Type B pancreatic cell (in vitro differentiated cells): Measurements from ENCODE around the gene ZNF500. TPM values are rescaled to one million over a fixed set of nuclear protein-coding genes. Genes with fewer than 3 reads are reported as not detected.
"Not testable (repeated sequence)": the region's sequence is repeated elsewhere in the genome, so short reads cannot be mapped to it uniquely, and the experiment has no call there.

Experiments
- DNase-seq: peaks from one replicate; pipeline ENCODE4 v3.0.0; 2021; ENCODE audit warnings: mixed read lengths; ENCODE audit not compliant: unreplicated experiment; ENCODE audit errors: extremely low spot score
- H3K27ac Mint-ChIP-seq: 2 replicates; pipeline ENCODE4 v1.8.0; 2021; ENCODE audit warnings: mild to moderate bottlenecking, mixed read lengths
- H3K27me3 Mint-ChIP-seq: 2 replicates; pipeline ENCODE4 v1.8.0; 2021; ENCODE audit warnings: mixed read lengths
- H3K36me3 Mint-ChIP-seq: 2 replicates; pipeline ENCODE4 v1.8.0; 2021; ENCODE audit warnings: mixed read lengths
- H3K4me1 Mint-ChIP-seq: one replicate; pipeline ENCODE4 v1.8.0; 2021; ENCODE audit warnings: mixed read lengths; ENCODE audit not compliant: unreplicated experiment
- H3K4me3 Mint-ChIP-seq: 2 replicates; pipeline ENCODE4 v1.8.0; 2021; ENCODE audit warnings: mild to moderate bottlenecking, mixed read lengths
- H3K9me3 Mint-ChIP-seq: 2 replicates; pipeline ENCODE4 v1.8.0; 2021; ENCODE audit warnings: mixed read lengths
- CTCF ChIP-seq: fragments of 200-600 bp; sonication (generic); conservative IDR thresholded peaks from 2 replicates; pipeline ENCODE4 v1.5.0; 2021; ENCODE audit warnings: antibody characterized with exemption, mild to moderate bottlenecking
- total RNA-seq: library from RNA; stranded (reverse); gene quantifications from 2 replicates; pipeline ENCODE4 v1.2.1, GENCODE V29; 2021; ENCODE audit warnings: low replicate concordance

ZNF500 gene
- total RNA-seq, 1 donor from 2014 or later: 21.0 TPM

- H3K4me3 Mint-ChIP-seq: no peak overlapping the region
- H3K27ac Mint-ChIP-seq: peak overlapping the region; percentile 64
- H3K27me3 Mint-ChIP-seq: no peaks in the 10 kb centered on the region
- no peaks in the 10 kb centered on the region for H3K9me3 Mint-ChIP-seq
- H3K4me1 Mint-ChIP-seq: no peaks in the 10 kb centered on the region
- no peaks in the 10 kb centered on the region for H3K36me3 Mint-ChIP-seq
- no peak for TF ChIP-seq CTCF
- DNase-seq: no peak
Measured at GRCh38 chr16:4788489-4788889, 21.5 kb upstream of the ZNF500 start.

GRCh38 chr16:4787627-4788482, 20.9 kb upstream of the ZNF500 start, which contains the start of gene SEPTIN12:
Gene SEPTIN12 (minus strand): TSS chr16:4788345. CDS start chr16:4787645, 700 bp downstream.
- no peak for DNase-seq
- Mint-ChIP-seq H3K27ac (peak within 1 kb of the TSS; percentile 70), H3K4me3 (no peak within 1 kb of the TSS), H3K36me3 (no peaks in the 10 kb centered on the region), H3K4me1 (no peaks in the 10 kb centered on the region), H3K9me3 (no peaks in the 10 kb centered on the region), H3K27me3 (no peaks in the 10 kb centered on the region)
- TF ChIP-seq CTCF: no peak

GRCh38 chr16:4787068-4787467, 20.1 kb upstream of the ZNF500 start:
- Mint-ChIP-seq H3K36me3 (no peaks in the 10 kb centered on the region), H3K27me3 (no peaks in the 10 kb centered on the region), H3K27ac (peak overlapping the region; percentile 70), H3K4me3 (no peak overlapping the region), H3K9me3 (no peaks in the 10 kb centered on the region), H3K4me1 (no peaks in the 10 kb centered on the region)
- no peak for DNase-seq
- no peak for TF ChIP-seq CTCF

- H3K4me1 Mint-ChIP-seq: no peaks in the 10 kb centered on the region
- H3K27ac Mint-ChIP-seq: peak overlapping the region; percentile 29
- no peaks in the 10 kb centered on the region for H3K36me3 Mint-ChIP-seq
- H3K27me3 Mint-ChIP-seq: no peaks in the 10 kb centered on the region
- no peak for DNase-seq
- no peaks in the 10 kb centered on the region for H3K9me3 Mint-ChIP-seq
- no peak overlapping the region for H3K4me3 Mint-ChIP-seq
- TF ChIP-seq CTCF: no peak
Measured at GRCh38 chr16:4785758-4786433, 18.9 kb upstream of the ZNF500 start.

GRCh38 chr16:4784444-4784987, 17.6 kb upstream of the ZNF500 start:
- H3K27me3 Mint-ChIP-seq, H3K4me3 Mint-ChIP-seq, H3K36me3 Mint-ChIP-seq, H3K9me3 Mint-ChIP-seq, H3K27ac Mint-ChIP-seq, H3K4me1 Mint-ChIP-seq, DNase-seq: not testable (repeated sequence)

- Mint-ChIP-seq H3K9me3 (no peaks in the 10 kb centered on the region), H3K27ac (no peak overlapping the region), H3K4me1 (no peaks in the 10 kb centered on the region), H3K27me3 (no peaks in the 10 kb centered on the region), H3K36me3 (no peaks in the 10 kb centered on the region), H3K4me3 (no peak overlapping the region)
- no peak for DNase-seq
- no peak for TF ChIP-seq CTCF
Measured at GRCh38 chr16:4783951-4784336, 17.0 kb upstream of the ZNF500 start.
